Skeletal muscle satellite cell (primary cell): ENCODE measurements around the gene PTPRH.
A peak's percentile ranks its signal among the peaks of the same experiment; 100 is the strongest.
"Not testable (repeated sequence)": the region's sequence is repeated elsewhere in the genome, so short reads cannot be mapped to it uniquely, and the experiment has no call there.

ENCODE experiments used
- H3K27me3 ChIP-seq: 2 replicates; pipeline ENCODE4 v1.7.0; 2013; ENCODE audit warnings: low read length; ENCODE audit not compliant: control insufficient read depth, insufficient read depth
- H3K36me3 ChIP-seq: 2 replicates; pipeline ENCODE4 v1.7.0; 2013; ENCODE audit warnings: mild to moderate bottlenecking, control low read depth, low read length; ENCODE audit not compliant: insufficient read depth
- H3K4me1 ChIP-seq: 2 replicates; pipeline ENCODE4 v1.7.0; 2013; ENCODE audit warnings: low read length; ENCODE audit not compliant: control insufficient read depth, insufficient read depth
- H3K4me2 ChIP-seq: 2 replicates; pipeline ENCODE4 v1.7.0; 2013; ENCODE audit warnings: mild to moderate bottlenecking, low read length
- H3K4me3 ChIP-seq: 2 replicates; pipeline ENCODE4 v1.7.0; 2013; ENCODE audit warnings: low read length
- H3K9ac ChIP-seq: 2 replicates; pipeline ENCODE4 v1.7.0; 2013; ENCODE audit warnings: mild to moderate bottlenecking, low read depth, low read length, moderate library complexity
- H3K9me3 ChIP-seq: replicated peaks from 2 replicates; pipeline ENCODE4 v1.7.0; 2013; ENCODE audit warnings: mild to moderate bottlenecking, control low read depth, low read length

PTPRH gene

GRCh38 chr19:55216461-55217198 lies 7.3 kb upstream of the PTPRH start:
- peak overlapping the region; percentile 91 for H3K4me2 ChIP-seq
- peak overlapping the region; percentile 65 for H3K4me3 ChIP-seq
- H3K9me3 ChIP-seq = no peaks in the 10 kb centered on the region
- peaks cover 8% of the 10 kb centered on the region for H3K4me1 ChIP-seq
- H3K27me3 ChIP-seq = no peaks in the 10 kb centered on the region
- H3K36me3 ChIP-seq = no peaks in the 10 kb centered on the region
- H3K9ac ChIP-seq = peak overlapping the region; percentile 52

- Histone ChIP-seq H3K4me2 (no peak overlapping the region), H3K4me3 (no peak overlapping the region)
These were observed 4.2 kb upstream of the PTPRH start for GRCh38 chr19:55213547-55213946.

GRCh38 chr19:55212447-55212846 lies 3.1 kb upstream of the PTPRH start:
- Histone ChIP-seq H3K9ac (no peak overlapping the region), H3K4me3 (no peak overlapping the region), H3K27me3 (no peaks in the 10 kb centered on the region), H3K36me3 (no peaks in the 10 kb centered on the region), H3K4me2 (no peak overlapping the region), H3K9me3 (no peaks in the 10 kb centered on the region), H3K4me1 (peaks cover 25% of the 10 kb centered on the region)

More at GRCh38 chr19:55213547-55213946, 4.2 kb upstream of the PTPRH start:
- Histone ChIP-seq H3K9ac (no peak overlapping the region), H3K4me1 (peaks cover 25% of the 10 kb centered on the region), H3K27me3 (no peaks in the 10 kb centered on the region), H3K36me3 (no peaks in the 10 kb centered on the region), H3K9me3 (no peaks in the 10 kb centered on the region)

- no peaks in the 10 kb centered on the region for H3K36me3 ChIP-seq
- H3K27me3 ChIP-seq = peaks cover under 1% of the 10 kb centered on the region
- no peak overlapping the region for H3K4me3 ChIP-seq
- H3K4me1 ChIP-seq = peaks cover 27% of the 10 kb centered on the region
- H3K4me2 ChIP-seq = peak overlapping the region; percentile 16
- no peaks in the 10 kb centered on the region for H3K9me3 ChIP-seq
- H3K9ac ChIP-seq = no peak overlapping the region
These were observed 582 bp upstream of the PTPRH start for GRCh38 chr19:55209693-55210472.

- Histone ChIP-seq H3K9me3 (no peaks in the 10 kb centered on the region), H3K4me2 (peak overlapping the region; percentile 57), H3K4me1 (peaks cover 27% of the 10 kb centered on the region), H3K9ac (peak overlapping the region; percentile 11), H3K27me3 (peaks cover 15% of the 10 kb centered on the region), H3K36me3 (no peaks in the 10 kb centered on the region), H3K4me3 (no peak overlapping the region)
These were observed 2.4 kb downstream of the PTPRH start for GRCh38 chr19:55206664-55207500.

- H3K27me3 ChIP-seq = peaks cover 32% of the 10 kb centered on the region
- H3K9me3 ChIP-seq, H3K9ac ChIP-seq, H3K4me2 ChIP-seq, H3K4me1 ChIP-seq, H3K4me3 ChIP-seq, H3K36me3 ChIP-seq: not testable (repeated sequence)
These were observed 7.1 kb downstream of the PTPRH start for GRCh38 chr19:55202199-55202598.

GRCh38 chr19:55199620-55200204 lies 9.6 kb downstream of the PTPRH start:
- Histone ChIP-seq H3K4me3 (no peak overlapping the region), H3K9me3 (no peaks in the 10 kb centered on the region), H3K4me2 (no peak overlapping the region), H3K36me3 (no peaks in the 10 kb centered on the region), H3K9ac (no peak overlapping the region), H3K27me3 (peaks cover 30% of the 10 kb centered on the region), H3K4me1 (no peaks in the 10 kb centered on the region)

GRCh38 chr19:55198651-55199050 lies 10.7 kb downstream of the PTPRH start:
- H3K4me3 ChIP-seq = no peak overlapping the region
- H3K4me2 ChIP-seq = no peak overlapping the region
- no peaks in the 10 kb centered on the region for H3K4me1 ChIP-seq
- no peak overlapping the region for H3K9ac ChIP-seq
- no peaks in the 10 kb centered on the region for H3K9me3 ChIP-seq
- no peaks in the 10 kb centered on the region for H3K36me3 ChIP-seq
- peaks cover 29% of the 10 kb centered on the region for H3K27me3 ChIP-seq

- Histone ChIP-seq H3K4me2 (no peak overlapping the region), H3K9ac (no peak overlapping the region), H3K36me3 (no peaks in the 10 kb centered on the region), H3K4me1 (no peaks in the 10 kb centered on the region), H3K9me3 (no peaks in the 10 kb centered on the region), H3K4me3 (no peak overlapping the region), H3K27me3 (peaks cover 30% of the 10 kb centered on the region)
These were observed 11.8 kb downstream of the PTPRH start for GRCh38 chr19:55197528-55197927.

- H3K9ac ChIP-seq = no peak overlapping the region
- no peak overlapping the region for H3K4me2 ChIP-seq
- no peaks in the 10 kb centered on the region for H3K36me3 ChIP-seq
- H3K27me3 ChIP-seq = peaks cover 27% of the 10 kb centered on the region
- H3K4me1 ChIP-seq = no peaks in the 10 kb centered on the region
- H3K9me3 ChIP-seq = no peaks in the 10 kb centered on the region
- no peak overlapping the region for H3K4me3 ChIP-seq
These were observed 12.5 kb downstream of the PTPRH start for GRCh38 chr19:55196803-55197202.

- H3K27me3 ChIP-seq = peaks cover 19% of the 10 kb centered on the region
These were observed 15.8 kb downstream of the PTPRH start for GRCh38 chr19:55193481-55193880.

More at GRCh38 chr19:55193481-55193880, 15.8 kb downstream of the PTPRH start:
- Histone ChIP-seq H3K9ac (no peak overlapping the region), H3K4me2 (no peak overlapping the region), H3K4me1 (peaks cover 4% of the 10 kb centered on the region), H3K4me3 (no peak overlapping the region), H3K9me3 (no peaks in the 10 kb centered on the region), H3K36me3 (no peaks in the 10 kb centered on the region)
